GM19463 (cell line): ENCODE results near the gene CABP2.
"Not testable (repeated sequence)": the region's sequence is repeated elsewhere in the genome, so short reads cannot be mapped to it uniquely, and the experiment has no call there.

Experiments used
- ATAC-seq: cut with Tn5 transposase; IDR thresholded peaks from one replicate; pipeline ENCODE4 v1.9.1; 2021; ENCODE audit warnings: mild to moderate bottlenecking, moderate library complexity; ENCODE audit not compliant: unreplicated experiment

CABP2 gene

GRCh38 chr11:67522844-67523555, at the start of gene CABP2:
TSS of gene CABP2 (minus strand) at chr11:67523446. CDS start at chr11:67523326, 120 bp downstream.
- ATAC-seq = no peak

GRCh38 chr11:67572747-67573419, 49.6 kb upstream of the CABP2 start:
- ATAC-seq = no peak

- ATAC-seq = no peak
Observed at GRCh38 chr11:67572305-67572704, 49.1 kb upstream of the CABP2 start.

- no peak for ATAC-seq
Observed at GRCh38 chr11:67571443-67571842, 48.2 kb upstream of the CABP2 start.

GRCh38 chr11:67564230-67564629, 41.0 kb upstream of the CABP2 start:
- no peak for ATAC-seq

- ATAC-seq = not testable (repeated sequence)
Observed at GRCh38 chr11:67563705-67564114, 40.5 kb upstream of the CABP2 start.

- ATAC-seq = no peak
Observed at GRCh38 chr11:67562963-67563704, 39.9 kb upstream of the CABP2 start.

- no peak for ATAC-seq
Observed at GRCh38 chr11:67561971-67562619, 38.8 kb upstream of the CABP2 start.

- ATAC-seq = no peak
Observed at GRCh38 chr11:67558084-67558772, 35.0 kb upstream of the CABP2 start.

- ATAC-seq = no peak
Observed at GRCh38 chr11:67556244-67556643, 33.0 kb upstream of the CABP2 start.

- ATAC-seq = not testable (repeated sequence)
Observed at GRCh38 chr11:67551697-67552096, 28.5 kb upstream of the CABP2 start.

GRCh38 chr11:67551127-67551526, 27.9 kb upstream of the CABP2 start:
- ATAC-seq = no peak

GRCh38 chr11:67548555-67549110, 25.4 kb upstream of the CABP2 start:
- no peak for ATAC-seq

- ATAC-seq = not testable (repeated sequence)
Observed at GRCh38 chr11:67548112-67548511, 24.9 kb upstream of the CABP2 start.

- no peak for ATAC-seq
Observed at GRCh38 chr11:67545280-67545679, 22.0 kb upstream of the CABP2 start.

GRCh38 chr11:67544616-67545242, 21.5 kb upstream of the CABP2 start:
- ATAC-seq = no peak

GRCh38 chr11:67543585-67543984, 20.3 kb upstream of the CABP2 start:
- ATAC-seq = no peak

GRCh38 chr11:67542971-67543370, 19.7 kb upstream of the CABP2 start:
- ATAC-seq = no peak

- no peak for ATAC-seq
Observed at GRCh38 chr11:67542169-67542568, 18.9 kb upstream of the CABP2 start.

- no peak for ATAC-seq
Observed at GRCh38 chr11:67541198-67541597, 18.0 kb upstream of the CABP2 start.
